DND-41 (cell line): ENCODE results near the gene ARHGEF3.

ENCODE experiments used
- ATAC-seq: fragments of 200-7000 bp; cut with Tn5 transposase; 3 replicates; pipeline ENCODE4 v1.9.1; 2021; ENCODE audit warnings: low read depth; ENCODE audit not compliant: insufficient read depth
- DNase-seq: peaks from one replicate; pipeline ENCODE4 v3.0.0-alpha.2; 2020
- H2AFZ ChIP-seq: 2 replicates; pipeline ENCODE4 v1.6.0; 2012; ENCODE audit warnings: low read depth, low read length
- H3K27ac ChIP-seq: 2 replicates; pipeline ENCODE4 v1.5.1; 2012; ENCODE audit warnings: low read length, inconsistent platforms
- H3K27me3 ChIP-seq: fragments of 200-600 bp; sonication (generic); 2 replicates; pipeline ENCODE4 v1.6.0; 2012; ENCODE audit warnings: low read length, mild to moderate bottlenecking, inconsistent platforms; ENCODE audit not compliant: insufficient read depth, poor library complexity
- H3K36me3 ChIP-seq: 2 replicates; pipeline ENCODE4 v1.5.1; 2012; ENCODE audit warnings: low read length, inconsistent platforms; ENCODE audit not compliant: insufficient read depth
- H3K4me1 ChIP-seq: 2 replicates; pipeline ENCODE4 v1.5.1; 2012; ENCODE audit warnings: mild to moderate bottlenecking, low read length; ENCODE audit not compliant: insufficient read depth
- H3K4me2 ChIP-seq: 2 replicates; pipeline ENCODE4 v1.6.0; 2012; ENCODE audit warnings: mild to moderate bottlenecking, moderate library complexity, low read length, inconsistent platforms; ENCODE audit not compliant: insufficient read depth
- H3K4me3 ChIP-seq, 2 experiments: fragments of 200-600 bp in 1 of 2; shearing (Covaris generic) in 1 of 2; 2 replicates each; pipeline ENCODE4 v1.5.1; 2012 to 2016; ENCODE audit warnings: inconsistent platforms in 2 of 2, low read length in 2 of 2, mild to moderate bottlenecking in 2 of 2, low read depth in 1 of 2, moderate library complexity in 1 of 2
- H3K79me2 ChIP-seq: 2 replicates; pipeline ENCODE4 v1.6.0; 2012; ENCODE audit warnings: low read length, inconsistent platforms; ENCODE audit not compliant: insufficient read depth
- H3K9ac ChIP-seq: 2 replicates; pipeline ENCODE4 v1.6.0; 2012; ENCODE audit warnings: low read depth, mild to moderate bottlenecking, inconsistent platforms, low read length, moderate library complexity
- H3K9me3 ChIP-seq: 2 replicates; pipeline ENCODE4 v1.5.1; 2012; ENCODE audit warnings: low read length, moderate library complexity, mild to moderate bottlenecking, inconsistent platforms; ENCODE audit not compliant: insufficient read depth, severe bottlenecking
- H4K20me1 ChIP-seq: 2 replicates; pipeline ENCODE4 v1.6.0; 2012; ENCODE audit warnings: low read length; ENCODE audit not compliant: insufficient read depth
- CTCF ChIP-seq: IDR thresholded peaks from 2 replicates; pipeline ENCODE4 v1.5.1; 2012; ENCODE audit warnings: borderline replicate concordance, low read length, moderate library complexity, mild to moderate bottlenecking; ENCODE audit not compliant: poor library complexity, severe bottlenecking; ENCODE audit errors: extremely low read depth
- EZH2 ChIP-seq: IDR thresholded peaks from 3 replicates; pipeline ENCODE4 v1.6.1; 2012; ENCODE audit warnings: borderline replicate concordance, low read depth, mild to moderate bottlenecking, moderate library complexity, low read length, inconsistent platforms; ENCODE audit not compliant: severe bottlenecking

The ARHGEF3 gene

GRCh38 chr3:56683122-56683817 is 118.5 kb downstream of the ARHGEF3 start, which contains the start of gene TASOR:
TSS of gene TASOR (minus strand) at chr3:56683265. CDS start at chr3:56683006, 259 bp downstream.
- H3K27ac ChIP-seq = peak within 1 kb of the TSS; percentile 100
- peak within 1 kb of the TSS; percentile 89 for H2AFZ ChIP-seq
- peaks cover 5% of the 10 kb centered on the region for H3K9me3 ChIP-seq
- peaks cover 47% of the 10 kb centered on the region for H3K4me1 ChIP-seq
- peak within 1 kb of the TSS; percentile 75 for H3K4me2 ChIP-seq
- ATAC-seq (peak; percentile 84), DNase-seq (peak; percentile 90)
- peaks cover 50% of the 10 kb centered on the region for H3K79me2 ChIP-seq
- TF ChIP-seq CTCF (no peak), EZH2 (no peak)
- no peaks in the 10 kb centered on the region for H3K27me3 ChIP-seq
- H3K9ac ChIP-seq = peak within 1 kb of the TSS; percentile 100
- peaks cover 24% of the 10 kb centered on the region for H3K36me3 ChIP-seq
- peaks cover 5% of the 10 kb centered on the region; the same call in 1 of the 2 replicates for H4K20me1 ChIP-seq
- peak within 1 kb of the TSS; percentile 87 to 98 for H3K4me3 ChIP-seq

- Histone ChIP-seq H3K4me1 (peaks cover 50% of the 10 kb centered on the region), H3K4me2 (peak overlapping the region; percentile 75), H2AFZ (peak overlapping the region; percentile 89), H3K27ac (peak overlapping the region; percentile 100), H3K27me3 (no peaks in the 10 kb centered on the region), H3K9me3 (peaks cover 5% of the 10 kb centered on the region), H3K36me3 (peaks cover 24% of the 10 kb centered on the region), H3K79me2 (peaks cover 57% of the 10 kb centered on the region), H3K9ac (peak overlapping the region; percentile 100), H4K20me1 (peaks cover 5% of the 10 kb centered on the region; the same call in 1 of the 2 replicates), H3K4me3 (peak overlapping the region; percentile 87 to 98)
- TF ChIP-seq EZH2 (no peak), CTCF (peak; percentile 26)
- DNase-seq (peak; percentile 83), ATAC-seq (peak; percentile 74)
Measured at GRCh38 chr3:56682462-56683121, 119.2 kb downstream of the ARHGEF3 start.

DNA sequence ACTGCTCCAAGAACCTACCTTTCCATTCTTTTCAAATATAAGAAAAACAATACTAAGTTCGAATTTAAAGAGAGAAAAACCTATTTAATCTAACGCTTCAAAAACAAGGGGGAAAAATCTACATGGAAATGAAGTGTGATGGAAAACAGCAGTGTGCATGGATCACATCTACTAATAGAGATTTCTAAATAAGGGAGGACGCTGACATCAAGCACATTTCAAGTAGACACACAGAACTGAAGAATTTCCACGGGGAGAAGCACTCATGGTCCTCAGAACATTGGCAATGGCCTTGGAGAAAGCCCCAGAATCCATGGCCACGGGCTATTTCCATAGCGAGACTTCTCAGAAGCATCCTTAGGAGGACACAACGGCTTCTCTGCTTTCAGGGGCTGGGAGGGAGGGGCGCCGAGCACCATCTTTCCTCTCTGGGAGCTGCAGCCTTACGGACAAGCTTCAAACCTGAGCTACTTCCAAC is 119.7 kb downstream of the ARHGEF3 start:
- H3K27ac ChIP-seq = peak overlapping the region; percentile 100
- DNase-seq (no peak), ATAC-seq (peak; percentile 71)
- no peaks in the 10 kb centered on the region for H3K27me3 ChIP-seq
- H3K9ac ChIP-seq = peak overlapping the region; percentile 100
- peak overlapping the region; percentile 75 for H3K4me2 ChIP-seq
- peaks cover 55% of the 10 kb centered on the region for H3K4me1 ChIP-seq
- TF ChIP-seq CTCF = no peak
- no peak for TF ChIP-seq EZH2
- H3K79me2 ChIP-seq = peaks cover 62% of the 10 kb centered on the region
- peaks cover 10% of the 10 kb centered on the region; the same call in 1 of the 2 replicates for H4K20me1 ChIP-seq
- peaks cover 5% of the 10 kb centered on the region for H3K9me3 ChIP-seq
- H2AFZ ChIP-seq = peak overlapping the region; percentile 89
- peak overlapping the region; percentile 87 to 98 for H3K4me3 ChIP-seq
- H3K36me3 ChIP-seq = peaks cover 29% of the 10 kb centered on the region
